Activated naive CD8-positive, alpha-beta T cell treated with anti-CD3 and anti-CD28 coated beads, Interleukin-2, amount 50 U/mL, for 24 hours (primary cell): Measurements from ENCODE around the gene ERBB4.

Experiments used
- ATAC-seq: fragments of 150-1000 bp; cut with Tn5 transposase; one replicate; pipeline ENCODE4 v1.10.0; 2021
- DNase-seq: peaks from one replicate; pipeline ENCODE4 v3.0.0; 2021
- H3K27ac Mint-ChIP-seq: one replicate; pipeline ENCODE4 v1.8.0; 2021; ENCODE audit warnings: mild to moderate bottlenecking, mixed read lengths
- H3K27me3 Mint-ChIP-seq: one replicate; pipeline ENCODE4 v1.8.0; 2021; ENCODE audit warnings: mixed read lengths
- H3K36me3 Mint-ChIP-seq: one replicate; pipeline ENCODE4 v1.8.0; 2021; ENCODE audit warnings: low read depth, mixed read lengths
- H3K4me1 Mint-ChIP-seq: one replicate; pipeline ENCODE4 v1.8.0; 2021; ENCODE audit warnings: mixed read lengths
- H3K4me3 Mint-ChIP-seq: one replicate; pipeline ENCODE4 v1.8.0; 2021; ENCODE audit warnings: mild to moderate bottlenecking, moderate library complexity, mixed read lengths
- H3K9me3 Mint-ChIP-seq: one replicate; pipeline ENCODE4 v1.8.0; 2021; ENCODE audit warnings: mixed read lengths

ERBB4 gene

DNA sequence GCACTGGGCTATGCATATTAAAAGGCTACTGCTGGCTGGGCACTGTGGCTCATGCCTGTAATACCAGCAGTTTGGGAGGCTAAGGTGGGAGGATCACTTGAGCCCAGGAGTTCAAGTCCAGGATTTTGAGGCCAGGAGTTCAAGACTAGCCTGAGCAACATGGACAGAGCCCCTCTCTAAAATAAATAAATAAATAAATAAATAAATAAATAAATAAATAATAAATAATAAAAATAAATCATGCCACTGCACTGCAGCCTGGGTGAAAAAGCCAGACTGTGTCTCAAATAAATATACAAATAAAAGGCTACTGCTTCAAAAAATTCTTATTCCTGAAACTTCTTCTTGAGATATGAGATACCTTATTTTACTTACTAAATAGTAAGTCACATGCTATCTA, 439.6 kb downstream of the ERBB4 start:
- Mint-ChIP-seq H3K9me3 (no peaks in the 10 kb centered on the region), H3K4me3 (no peak overlapping the region), H3K36me3 (no peaks in the 10 kb centered on the region)

DNA sequence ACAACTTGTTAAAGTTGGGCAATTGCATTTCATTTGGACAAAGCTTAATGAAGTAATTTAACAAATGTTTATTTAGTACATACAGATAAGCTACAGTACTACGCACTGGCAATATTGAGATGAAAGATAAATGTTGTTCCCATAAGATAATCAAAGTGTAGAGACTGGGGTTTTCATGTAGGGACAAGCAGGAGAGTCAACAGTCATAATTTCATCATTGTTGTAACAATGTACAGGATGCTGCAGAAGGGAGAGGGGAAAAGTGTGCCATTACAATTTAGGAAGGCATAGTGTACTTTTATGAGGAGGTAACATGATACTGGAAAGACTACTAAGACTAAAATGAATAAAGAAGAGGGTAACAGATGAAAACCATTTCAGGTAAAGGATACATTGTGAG, 441.6 kb downstream of the ERBB4 start:
- no peaks in the 10 kb centered on the region for H3K36me3 Mint-ChIP-seq
- H3K27ac Mint-ChIP-seq, result no peak overlapping the region
- H3K27me3 Mint-ChIP-seq, result no peaks in the 10 kb centered on the region
- H3K4me1 Mint-ChIP-seq, result no peaks in the 10 kb centered on the region
- ATAC-seq (no peak), DNase-seq (no peak)
- H3K9me3 Mint-ChIP-seq, result no peaks in the 10 kb centered on the region
- no peak overlapping the region for H3K4me3 Mint-ChIP-seq

More for the DNA sequence above, 439.6 kb downstream of the ERBB4 start:
- DNase-seq (no peak), ATAC-seq (no peak)
- no peak overlapping the region for H3K27ac Mint-ChIP-seq
- H3K4me1 Mint-ChIP-seq, result no peaks in the 10 kb centered on the region
- H3K27me3 Mint-ChIP-seq, result no peaks in the 10 kb centered on the region

DNA sequence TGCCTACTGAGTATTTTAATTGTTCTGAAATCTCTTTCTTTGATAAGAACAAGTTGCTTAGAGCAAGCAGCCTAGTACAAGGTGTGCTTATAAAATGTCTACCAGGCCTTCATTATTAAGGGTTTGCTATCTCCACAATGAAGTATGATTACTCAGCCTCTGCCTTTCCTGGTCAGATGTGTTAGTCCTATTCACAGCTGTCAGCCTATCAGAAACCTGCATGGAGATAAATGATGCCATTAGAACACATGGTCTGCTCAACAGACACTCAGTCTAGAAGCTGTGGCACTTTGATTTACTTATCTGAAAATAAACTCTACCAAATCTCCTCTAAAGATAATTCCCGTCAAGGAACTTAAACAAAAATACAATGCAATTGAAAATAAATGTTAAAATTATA, 448.7 kb downstream of the ERBB4 start:
- Mint-ChIP-seq H3K4me3 (no peak overlapping the region), H3K27ac (no peak overlapping the region), H3K4me1 (no peaks in the 10 kb centered on the region), H3K27me3 (no peaks in the 10 kb centered on the region), H3K36me3 (no peaks in the 10 kb centered on the region), H3K9me3 (no peaks in the 10 kb centered on the region)
- DNase-seq, result no peak
- no peak for ATAC-seq

DNA sequence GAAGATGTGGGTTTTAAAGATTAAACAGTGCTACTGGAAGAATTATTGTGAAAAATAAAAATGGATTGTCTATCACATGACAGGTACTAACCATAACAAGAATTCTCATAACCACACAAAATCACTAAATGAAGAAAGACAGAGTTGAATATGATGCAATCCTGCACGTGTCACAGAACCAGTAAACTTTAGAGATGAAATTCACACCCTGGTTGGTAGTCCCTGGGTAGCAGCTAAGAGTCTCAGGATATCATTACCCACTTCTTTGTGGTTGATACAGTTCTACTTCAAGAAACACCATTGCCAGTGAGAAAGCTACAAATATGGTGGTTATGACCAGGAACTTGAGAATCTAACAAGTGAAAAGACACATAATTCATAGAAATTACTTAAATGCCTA, 450.2 kb downstream of the ERBB4 start:
- ATAC-seq (no peak), DNase-seq (no peak)
- Mint-ChIP-seq H3K27ac (no peak overlapping the region), H3K4me3 (no peak overlapping the region), H3K36me3 (no peaks in the 10 kb centered on the region), H3K9me3 (no peaks in the 10 kb centered on the region), H3K4me1 (no peaks in the 10 kb centered on the region), H3K27me3 (no peaks in the 10 kb centered on the region)

DNA sequence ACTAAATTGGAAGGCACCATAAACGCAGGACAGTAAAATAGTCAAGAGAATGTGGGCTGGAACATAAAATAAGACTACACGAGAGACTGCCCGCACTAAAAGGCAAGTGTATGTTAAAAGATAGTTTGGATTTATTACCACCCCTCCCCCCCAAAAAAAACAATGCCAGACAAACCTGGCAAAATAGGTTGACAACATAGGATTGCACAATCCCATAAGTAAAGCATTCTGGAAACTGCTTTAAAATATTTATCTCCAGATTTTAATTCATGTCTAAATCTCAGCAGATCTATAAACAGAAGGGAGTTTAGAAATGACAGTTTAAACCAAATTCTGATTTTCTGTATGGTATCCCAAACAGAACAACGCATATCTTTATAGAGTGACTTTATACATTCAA, 455.1 kb downstream of the ERBB4 start:
- ATAC-seq, result no peak
- DNase-seq, result no peak
- peaks cover 5% of the 10 kb centered on the region for H3K9me3 Mint-ChIP-seq
- H3K36me3 Mint-ChIP-seq, result no peaks in the 10 kb centered on the region
- no peaks in the 10 kb centered on the region for H3K27me3 Mint-ChIP-seq
- no peak overlapping the region for H3K4me3 Mint-ChIP-seq
- no peak overlapping the region for H3K27ac Mint-ChIP-seq
- no peaks in the 10 kb centered on the region for H3K4me1 Mint-ChIP-seq

DNA sequence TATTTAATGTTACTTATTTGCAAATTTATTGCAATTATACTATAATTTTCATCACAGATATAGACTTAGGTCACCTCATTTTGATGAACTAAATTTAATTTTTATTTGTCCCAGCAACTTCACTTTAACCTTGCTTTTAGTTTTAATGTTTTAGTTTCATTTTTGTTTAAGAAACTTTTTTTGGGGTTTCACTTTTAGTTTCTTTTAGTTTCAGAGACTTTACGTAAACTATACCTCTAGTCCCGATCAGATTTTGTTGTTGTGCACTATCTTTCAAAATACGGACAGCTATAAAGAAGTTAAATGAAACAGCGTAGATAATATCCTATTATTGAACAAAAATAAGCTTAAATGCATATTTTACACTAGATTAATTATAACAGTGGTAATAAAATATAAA, 460.5 kb downstream of the ERBB4 start:
- no peaks in the 10 kb centered on the region for H3K27me3 Mint-ChIP-seq
- no peaks in the 10 kb centered on the region for H3K4me1 Mint-ChIP-seq
- H3K4me3 Mint-ChIP-seq, result no peak overlapping the region
- no peak overlapping the region for H3K27ac Mint-ChIP-seq
- no peak for ATAC-seq
- DNase-seq, result no peak
- no peaks in the 10 kb centered on the region for H3K36me3 Mint-ChIP-seq
- H3K9me3 Mint-ChIP-seq, result peaks cover 5% of the 10 kb centered on the region

DNA sequence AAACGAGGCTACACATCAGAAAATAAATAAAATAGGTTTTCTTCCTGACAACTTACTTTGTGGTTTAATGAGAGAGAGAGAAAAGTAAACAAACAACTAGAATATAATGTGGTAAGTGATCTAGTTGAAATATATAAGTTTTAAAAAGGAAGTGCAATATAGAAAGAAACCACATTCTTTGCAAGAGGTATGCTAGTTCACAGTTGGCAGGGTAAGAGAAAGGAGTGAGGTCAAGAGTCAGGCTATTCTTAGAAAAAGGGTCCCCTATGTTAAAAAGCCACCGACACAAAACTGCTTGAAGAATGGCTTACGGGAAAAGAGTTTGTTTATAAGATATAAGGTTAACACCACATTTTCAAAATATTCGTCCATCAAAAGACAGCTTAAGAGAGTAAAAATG, 462.1 kb downstream of the ERBB4 start:
- peaks cover 4% of the 10 kb centered on the region for H3K9me3 Mint-ChIP-seq
- no peaks in the 10 kb centered on the region for H3K27me3 Mint-ChIP-seq
- no peak for ATAC-seq
- H3K4me1 Mint-ChIP-seq, result no peaks in the 10 kb centered on the region
- H3K36me3 Mint-ChIP-seq, result no peaks in the 10 kb centered on the region
- no peak overlapping the region for H3K4me3 Mint-ChIP-seq
- H3K27ac Mint-ChIP-seq, result no peak overlapping the region
- no peak for DNase-seq

DNA sequence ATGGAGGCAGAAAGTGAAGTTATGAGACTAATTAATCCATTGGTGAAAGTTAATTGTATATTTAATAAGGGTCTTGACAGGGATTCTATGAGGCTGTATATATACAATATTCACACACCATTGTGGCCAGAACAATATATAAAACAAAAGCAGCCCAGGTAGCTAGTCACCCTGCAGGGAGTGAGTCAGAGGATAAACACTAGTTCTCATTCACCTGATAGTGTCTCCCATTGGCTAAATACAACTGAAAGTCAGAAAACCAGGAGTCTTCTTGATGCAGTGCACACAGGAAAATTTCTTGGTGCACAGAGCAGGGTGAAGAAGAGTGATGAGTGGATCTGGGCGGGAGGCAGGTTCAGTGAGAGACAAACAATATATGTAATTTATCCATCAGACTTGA, 465.2 kb downstream of the ERBB4 start:
- Mint-ChIP-seq H3K27me3 (no peaks in the 10 kb centered on the region), H3K27ac (no peak overlapping the region), H3K9me3 (peaks cover 7% of the 10 kb centered on the region), H3K4me1 (no peaks in the 10 kb centered on the region), H3K36me3 (no peaks in the 10 kb centered on the region), H3K4me3 (no peak overlapping the region)
- ATAC-seq (no peak), DNase-seq (no peak)

DNA sequence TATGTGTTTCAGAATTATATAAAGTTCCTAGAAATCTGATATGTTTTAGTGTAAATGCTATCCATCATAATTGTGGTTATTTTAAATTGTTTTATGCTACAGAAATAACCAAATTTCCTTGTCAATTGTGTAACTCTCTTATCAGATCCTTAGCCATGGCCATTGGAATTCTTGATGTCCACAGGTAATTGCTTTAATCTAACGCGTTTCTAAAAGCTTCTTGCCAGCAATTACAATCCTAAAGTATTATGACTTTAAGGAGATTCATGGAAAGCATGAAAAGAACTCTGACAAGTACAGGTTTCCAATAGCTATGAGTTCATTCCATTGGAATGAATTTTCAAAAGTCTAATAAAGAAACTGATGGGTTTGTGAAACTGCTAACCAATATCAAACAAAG, 472.1 kb downstream of the ERBB4 start:
- ATAC-seq, result no peak

DNA sequence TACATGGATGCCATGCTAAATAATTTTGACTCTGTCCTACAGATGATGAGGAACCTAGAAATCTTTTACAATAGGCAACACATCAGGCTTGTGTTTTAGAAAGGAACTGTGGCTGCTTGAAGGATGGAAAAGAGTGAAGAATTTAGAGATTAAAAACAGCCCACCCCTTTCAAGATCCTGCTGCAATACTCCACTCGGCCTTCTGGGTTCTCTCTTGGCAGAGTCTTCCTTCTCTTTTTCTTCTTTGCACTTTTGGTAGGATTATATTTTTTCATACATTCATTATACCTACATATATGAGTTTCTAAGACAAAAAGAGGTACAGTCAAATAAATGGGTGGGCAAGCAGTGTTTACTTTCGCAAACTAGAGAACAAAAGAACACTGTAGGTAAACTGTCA, 474.3 kb downstream of the ERBB4 start:
- DNase-seq (no peak), ATAC-seq (no peak)
- Mint-ChIP-seq H3K4me3 (no peak overlapping the region), H3K9me3 (peaks cover 7% of the 10 kb centered on the region), H3K27ac (no peak overlapping the region), H3K4me1 (no peaks in the 10 kb centered on the region), H3K27me3 (no peaks in the 10 kb centered on the region), H3K36me3 (no peaks in the 10 kb centered on the region)

More for the DNA sequence above, 472.1 kb downstream of the ERBB4 start:
- Mint-ChIP-seq H3K27ac (no peak overlapping the region), H3K9me3 (peaks cover 7% of the 10 kb centered on the region), H3K4me3 (no peak overlapping the region), H3K27me3 (no peaks in the 10 kb centered on the region), H3K36me3 (no peaks in the 10 kb centered on the region), H3K4me1 (no peaks in the 10 kb centered on the region)
- DNase-seq, result no peak

DNA sequence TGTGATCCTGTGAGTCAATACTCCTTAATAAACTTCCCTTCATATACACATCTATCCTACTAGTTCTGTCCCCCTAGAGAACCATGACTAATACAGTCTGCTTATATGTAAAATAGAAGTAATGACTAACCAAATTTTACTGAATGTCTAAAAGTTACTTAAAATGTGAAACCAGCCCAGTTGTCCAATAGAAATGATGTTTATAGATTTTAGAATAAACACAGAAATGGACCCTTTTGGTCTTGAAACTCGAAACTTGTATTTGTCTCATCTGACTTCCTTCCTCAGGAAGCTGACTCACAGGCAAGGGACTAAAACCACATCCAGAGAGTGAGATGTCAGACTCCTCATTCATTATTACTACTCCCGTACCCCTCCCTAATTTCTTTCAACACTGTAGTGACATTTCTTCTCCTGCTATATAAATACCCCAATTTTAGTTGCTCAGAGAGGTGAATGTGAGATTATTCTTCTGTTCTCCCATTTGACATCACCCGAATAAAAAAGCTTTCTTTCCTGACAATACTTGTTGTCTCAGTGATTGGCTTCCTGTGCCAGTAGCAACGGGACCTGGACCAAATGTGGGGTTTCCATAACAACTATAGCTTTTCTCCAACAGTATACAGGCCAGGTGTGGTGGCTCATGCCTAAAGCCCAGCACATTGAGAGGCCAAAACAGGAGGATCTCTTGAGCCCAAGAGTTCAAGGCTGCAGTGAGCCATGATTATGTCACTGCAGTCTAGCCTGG, 486.0 kb downstream of the ERBB4 start:
- ATAC-seq, result peak; percentile 15
- H3K36me3 Mint-ChIP-seq, result no peaks in the 10 kb centered on the region
- no peaks in the 10 kb centered on the region for H3K27me3 Mint-ChIP-seq
- H3K27ac Mint-ChIP-seq, result no peak overlapping the region
- H3K4me3 Mint-ChIP-seq, result no peak overlapping the region
- no peak for DNase-seq
- peaks cover 6% of the 10 kb centered on the region for H3K4me1 Mint-ChIP-seq
- H3K9me3 Mint-ChIP-seq, result peaks cover 24% of the 10 kb centered on the region

DNA sequence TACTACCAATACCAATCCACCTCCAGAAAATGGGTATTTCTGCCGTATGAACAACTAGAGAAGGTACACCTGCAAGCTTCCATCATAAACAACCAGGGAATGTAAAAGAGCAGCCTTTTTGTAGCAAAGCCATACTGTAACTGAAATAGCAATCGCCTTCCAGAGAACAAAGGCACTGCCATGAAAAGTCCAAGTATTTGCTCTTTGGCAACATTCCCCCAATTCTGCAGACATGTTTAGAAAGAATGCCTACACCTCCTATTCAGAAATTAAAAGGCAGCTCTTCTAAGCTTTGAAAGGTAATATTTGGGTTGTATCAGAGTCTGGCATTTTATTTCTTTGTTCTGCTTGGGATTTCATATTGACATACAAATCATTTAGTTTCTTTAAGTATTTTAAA, 487.7 kb downstream of the ERBB4 start:
- Mint-ChIP-seq H3K4me3 (no peak overlapping the region), H3K27ac (no peak overlapping the region), H3K27me3 (no peaks in the 10 kb centered on the region), H3K4me1 (peaks cover 6% of the 10 kb centered on the region), H3K9me3 (peaks cover 22% of the 10 kb centered on the region), H3K36me3 (no peaks in the 10 kb centered on the region)
- DNase-seq (no peak), ATAC-seq (no peak)

DNA sequence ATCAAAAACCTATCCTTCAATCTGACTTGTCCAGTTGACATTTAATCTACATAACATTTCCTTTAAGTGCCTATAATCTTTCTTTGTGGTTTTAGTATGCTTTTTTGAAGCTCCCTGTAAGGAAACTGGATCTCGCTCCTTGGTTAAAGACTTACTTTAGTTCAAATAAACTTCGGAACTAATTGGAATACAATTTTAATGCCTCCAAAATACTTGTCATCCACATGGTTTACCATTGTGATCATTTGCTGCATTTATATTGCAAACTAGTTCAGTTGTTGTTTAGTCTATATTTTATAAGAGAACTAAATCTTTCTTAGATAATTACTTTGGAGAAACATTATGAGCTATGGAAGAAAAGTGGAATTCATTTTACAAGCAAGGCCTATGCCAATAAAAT, 496.0 kb downstream of the ERBB4 start:
- no peak overlapping the region for H3K4me3 Mint-ChIP-seq
- H3K4me1 Mint-ChIP-seq, result no peaks in the 10 kb centered on the region
- H3K27ac Mint-ChIP-seq, result no peak overlapping the region
- H3K9me3 Mint-ChIP-seq, result no peaks in the 10 kb centered on the region
- no peak for ATAC-seq
- H3K27me3 Mint-ChIP-seq, result no peaks in the 10 kb centered on the region
- DNase-seq, result no peak
- H3K36me3 Mint-ChIP-seq, result no peaks in the 10 kb centered on the region

DNA sequence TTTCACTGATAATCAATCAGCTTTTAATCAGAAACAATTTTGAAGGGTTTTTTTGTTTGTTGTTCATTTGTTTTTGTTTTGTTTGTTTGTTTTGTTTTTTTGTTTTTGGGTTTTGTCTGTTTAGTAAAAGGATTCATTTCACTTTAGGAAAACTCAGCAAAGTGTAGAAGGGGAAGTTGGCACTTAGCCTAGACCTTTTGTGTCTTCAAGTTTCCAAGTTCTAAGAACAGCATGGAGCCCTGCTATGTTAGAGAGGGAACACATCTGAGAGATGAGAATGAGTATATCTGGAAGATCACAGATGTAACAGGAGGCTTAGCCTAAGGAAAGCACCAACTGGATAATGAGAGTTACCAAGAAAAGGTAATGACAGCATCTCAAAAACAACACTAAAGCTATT, 501.5 kb downstream of the ERBB4 start:
- H3K4me3 Mint-ChIP-seq, result no peak overlapping the region
- no peaks in the 10 kb centered on the region for H3K4me1 Mint-ChIP-seq
- no peaks in the 10 kb centered on the region for H3K27me3 Mint-ChIP-seq
- DNase-seq (no peak), ATAC-seq (no peak)
- H3K36me3 Mint-ChIP-seq, result no peaks in the 10 kb centered on the region
- H3K9me3 Mint-ChIP-seq, result no peaks in the 10 kb centered on the region
- no peak overlapping the region for H3K27ac Mint-ChIP-seq

DNA sequence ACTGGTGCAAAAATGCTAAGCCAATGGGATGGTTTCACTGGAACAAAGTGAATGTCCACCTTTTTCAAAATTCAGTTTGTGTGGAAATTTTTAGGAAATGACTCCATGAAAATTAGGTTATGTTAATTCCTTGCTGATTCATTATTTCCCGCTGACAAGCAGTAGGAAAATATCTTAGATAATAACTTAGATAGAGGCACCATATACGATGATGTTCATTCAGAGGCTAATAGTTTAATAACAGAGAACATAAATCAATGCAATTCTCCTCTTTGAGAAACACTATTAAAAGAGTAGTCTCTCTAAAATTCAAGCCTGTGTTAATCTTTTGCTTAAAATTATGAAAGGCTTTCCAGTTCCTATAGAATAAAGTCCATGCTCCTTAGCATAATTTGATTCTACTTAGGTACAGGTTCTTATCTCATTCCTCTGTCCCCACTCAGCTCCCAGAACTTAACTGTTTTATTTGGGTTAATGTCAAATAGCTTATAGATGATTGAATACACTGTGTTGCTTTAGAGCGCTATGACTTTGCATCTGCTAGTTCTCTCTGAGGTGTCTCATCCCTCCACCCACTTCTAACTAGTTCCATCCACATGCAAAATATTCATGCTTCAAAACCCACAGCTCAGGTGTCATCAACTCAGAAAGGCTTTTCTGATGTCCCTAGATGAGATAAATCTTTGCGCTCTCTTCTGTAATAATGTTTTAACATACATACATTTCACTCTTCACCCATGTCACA, 503.6 kb downstream of the ERBB4 start:
- no peaks in the 10 kb centered on the region for H3K4me1 Mint-ChIP-seq
- no peak overlapping the region for H3K4me3 Mint-ChIP-seq
- H3K9me3 Mint-ChIP-seq, result peaks cover 4% of the 10 kb centered on the region
- no peaks in the 10 kb centered on the region for H3K27me3 Mint-ChIP-seq
- ATAC-seq, result no peak
- no peak overlapping the region for H3K27ac Mint-ChIP-seq
- no peaks in the 10 kb centered on the region for H3K36me3 Mint-ChIP-seq
- DNase-seq, result no peak
